ENCODE results near the gene MMP15. TPM values are rescaled to one million over a fixed set of nuclear protein-coding genes. Genes with fewer than 3 reads are reported as not detected.
"Not testable (repeated sequence)": the region's sequence is repeated elsewhere in the genome, so short reads cannot be mapped to it uniquely, and the experiment has no call there.

Gene MMP15
- total RNA-seq, 1 donor from 2014 or later, result 15.4 TPM

DNA sequence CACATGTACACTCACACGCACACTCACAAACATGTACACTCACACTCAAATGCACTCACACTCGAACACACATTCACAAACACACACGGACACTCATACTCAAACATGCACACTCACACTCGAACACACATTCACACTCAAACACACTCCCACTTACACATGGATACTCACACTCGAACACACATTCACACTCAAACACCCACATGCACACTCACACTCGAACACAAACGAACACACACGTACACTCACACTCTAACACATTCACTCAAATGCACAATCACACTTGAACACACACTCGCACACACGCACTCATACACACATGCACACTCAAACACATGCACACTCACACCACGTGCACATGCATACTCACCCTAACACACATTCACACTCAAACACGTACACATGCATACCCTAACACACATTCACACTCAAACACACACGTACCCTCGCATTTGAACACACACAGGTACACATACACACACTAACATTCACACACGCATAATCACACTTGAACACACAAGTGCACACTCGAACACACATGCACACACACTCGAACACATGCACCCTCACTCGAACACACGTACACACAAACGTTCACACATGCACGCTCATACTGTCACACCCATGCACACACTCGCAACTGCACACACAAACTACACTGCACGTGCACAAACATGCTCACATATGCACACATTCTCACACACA is 61.8 kb downstream of the MMP15 start:
- no peak for FAIRE-seq
- peaks cover 6% of the 10 kb centered on the region for H3K27me3 Mint-ChIP-seq (ENCODE audit: low read depth, unreplicated experiment)
- no peak overlapping the region for H3K4me3 ChIP-seq (ENCODE audit: insufficient read depth, low read depth, low read length)
- no peak overlapping the region for H3K4me3 Mint-ChIP-seq (ENCODE audit: unreplicated experiment)
- no peaks in the 10 kb centered on the region for H3K36me3 Mint-ChIP-seq (ENCODE audit: low read depth, unreplicated experiment)
- no peaks in the 10 kb centered on the region for H4K20me1 ChIP-seq (ENCODE audit: insufficient read depth, low read length)
- H3K9me3 ChIP-seq (ENCODE audit: insufficient read depth, low read depth, low read length), result peaks cover 4% of the 10 kb centered on the region
- TF ChIP-seq, protein P1, sequence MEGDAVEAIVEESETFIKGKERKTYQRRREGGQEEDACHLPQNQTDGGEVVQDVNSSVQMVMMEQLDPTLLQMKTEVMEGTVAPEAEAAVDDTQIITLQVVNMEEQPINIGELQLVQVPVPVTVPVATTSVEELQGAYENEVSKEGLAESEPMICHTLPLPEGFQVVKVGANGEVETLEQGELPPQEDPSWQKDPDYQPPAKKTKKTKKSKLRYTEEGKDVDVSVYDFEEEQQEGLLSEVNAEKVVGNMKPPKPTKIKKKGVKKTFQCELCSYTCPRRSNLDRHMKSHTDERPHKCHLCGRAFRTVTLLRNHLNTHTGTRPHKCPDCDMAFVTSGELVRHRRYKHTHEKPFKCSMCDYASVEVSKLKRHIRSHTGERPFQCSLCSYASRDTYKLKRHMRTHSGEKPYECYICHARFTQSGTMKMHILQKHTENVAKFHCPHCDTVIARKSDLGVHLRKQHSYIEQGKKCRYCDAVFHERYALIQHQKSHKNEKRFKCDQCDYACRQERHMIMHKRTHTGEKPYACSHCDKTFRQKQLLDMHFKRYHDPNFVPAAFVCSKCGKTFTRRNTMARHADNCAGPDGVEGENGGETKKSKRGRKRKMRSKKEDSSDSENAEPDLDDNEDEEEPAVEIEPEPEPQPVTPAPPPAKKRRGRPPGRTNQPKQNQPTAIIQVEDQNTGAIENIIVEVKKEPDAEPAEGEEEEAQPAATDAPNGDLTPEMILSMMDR (IDR thresholded peaks at IDR 0.05; ENCODE audit: insufficient read depth, low read depth, low read length), result no peak
- H3K9ac ChIP-seq (ENCODE audit: low read length), result no peak overlapping the region
- no peaks in the 10 kb centered on the region for H3K27me3 ChIP-seq (ENCODE audit: insufficient read depth, low read length)
- H3K79me2 ChIP-seq (ENCODE audit: insufficient read depth, low read length), result no peaks in the 10 kb centered on the region
- no peaks in the 10 kb centered on the region for H3K9me3 Mint-ChIP-seq (ENCODE audit: unreplicated experiment)
- no peak for DNase-seq (ENCODE audit: low read depth)
- H3K4me1 ChIP-seq (ENCODE audit: insufficient read depth, low read length), result no peaks in the 10 kb centered on the region
- H2AFZ ChIP-seq (ENCODE audit: low read depth, low read length), result no peak overlapping the region
- H3K4me1 Mint-ChIP-seq (ENCODE audit: low read depth, unreplicated experiment), result no peaks in the 10 kb centered on the region
- no peak overlapping the region for H3K4me2 ChIP-seq (ENCODE audit: low read length)
- no peak overlapping the region for H3K27ac Mint-ChIP-seq (ENCODE audit: unreplicated experiment)
- no peak overlapping the region for H3K27ac ChIP-seq (ENCODE audit: low read depth, low read length)
- H3K36me3 ChIP-seq (ENCODE audit: insufficient read depth, low read length), result no peaks in the 10 kb centered on the region

- Histone ChIP-seq H3K27me3 (ENCODE audit: insufficient read depth, low read length) (no peaks in the 10 kb centered on the region), H3K27ac (ENCODE audit: low read depth, low read length) (no peak overlapping the region), H3K4me3 (ENCODE audit: insufficient read depth, low read depth, low read length) (no peak overlapping the region), H3K9me3 (ENCODE audit: insufficient read depth, low read depth, low read length) (peaks cover 4% of the 10 kb centered on the region), H3K4me1 (ENCODE audit: insufficient read depth, low read length) (no peaks in the 10 kb centered on the region), H3K9ac (ENCODE audit: low read length) (no peak overlapping the region), H2AFZ (ENCODE audit: low read depth, low read length) (no peak overlapping the region), H3K36me3 (ENCODE audit: insufficient read depth, low read length) (no peaks in the 10 kb centered on the region), H3K79me2 (ENCODE audit: insufficient read depth, low read length) (no peaks in the 10 kb centered on the region), H4K20me1 (ENCODE audit: insufficient read depth, low read length) (no peaks in the 10 kb centered on the region), H3K4me2 (ENCODE audit: low read length) (no peak overlapping the region)
- TF ChIP-seq EZH2 (IDR thresholded peaks at IDR 0.05; ENCODE audit: insufficient read depth, low read length), result no peak
- TF ChIP-seq, protein P1 (IDR thresholded peaks at IDR 0.05; ENCODE audit: insufficient read depth, low read depth, low read length), result no peak
- no peak overlapping the region for H3K4me3 Mint-ChIP-seq (ENCODE audit: unreplicated experiment)
- FAIRE-seq, result no peak
- no peak overlapping the region for H3K27ac Mint-ChIP-seq (ENCODE audit: unreplicated experiment)
- peaks cover 13% of the 10 kb centered on the region for H3K27me3 Mint-ChIP-seq (ENCODE audit: low read depth, unreplicated experiment)
- H3K36me3 Mint-ChIP-seq (ENCODE audit: low read depth, unreplicated experiment), result no peaks in the 10 kb centered on the region
- H3K4me1 Mint-ChIP-seq (ENCODE audit: low read depth, unreplicated experiment), result no peaks in the 10 kb centered on the region
- DNase-seq (ENCODE audit: low read depth), result no peak
- H3K9me3 Mint-ChIP-seq (ENCODE audit: unreplicated experiment), result no peaks in the 10 kb centered on the region
Observed at GRCh38 chr16:58088091-58088490, 62.5 kb downstream of the MMP15 start.

- H2AFZ ChIP-seq (ENCODE audit: low read depth, low read length); H3K9me3 Mint-ChIP-seq (ENCODE audit: unreplicated experiment); H3K36me3 ChIP-seq (ENCODE audit: insufficient read depth, low read length); H3K9me3 ChIP-seq (ENCODE audit: insufficient read depth, low read depth, low read length); H3K4me1 Mint-ChIP-seq (ENCODE audit: low read depth, unreplicated experiment); H3K4me2 ChIP-seq (ENCODE audit: low read length); H3K4me3 ChIP-seq (ENCODE audit: insufficient read depth, low read depth, low read length); H3K4me3 Mint-ChIP-seq (ENCODE audit: unreplicated experiment); H3K27ac ChIP-seq (ENCODE audit: low read depth, low read length); FAIRE-seq; H3K36me3 Mint-ChIP-seq (ENCODE audit: low read depth, unreplicated experiment); DNase-seq (ENCODE audit: low read depth); H3K4me1 ChIP-seq (ENCODE audit: insufficient read depth, low read length); H3K27me3 ChIP-seq (ENCODE audit: insufficient read depth, low read length); H3K27ac Mint-ChIP-seq (ENCODE audit: unreplicated experiment); H4K20me1 ChIP-seq (ENCODE audit: insufficient read depth, low read length); H3K9ac ChIP-seq (ENCODE audit: low read length); H3K79me2 ChIP-seq (ENCODE audit: insufficient read depth, low read length): not testable (repeated sequence)
- H3K27me3 Mint-ChIP-seq (ENCODE audit: low read depth, unreplicated experiment), result peaks cover 18% of the 10 kb centered on the region
Observed at GRCh38 chr16:58090396-58090795, 64.8 kb downstream of the MMP15 start.

Data from astrocyte (in vitro differentiated cells and primary cell).